Stimulated activated CD4-positive, alpha-beta T cell treated with anti-CD3 and anti-CD28 coated beads, Interleukin-4, amount 100 ng/mL, for 24 hours (primary cell): ENCODE measurements around the gene ARL6.
"Not testable (repeated sequence)": the region's sequence is repeated elsewhere in the genome, so short reads cannot be mapped to it uniquely, and the experiment has no call there.

Experiments used
- DNase-seq: peaks from one replicate; pipeline ENCODE4 v3.0.0-alpha.2; 2020

Gene ARL6

DNA sequence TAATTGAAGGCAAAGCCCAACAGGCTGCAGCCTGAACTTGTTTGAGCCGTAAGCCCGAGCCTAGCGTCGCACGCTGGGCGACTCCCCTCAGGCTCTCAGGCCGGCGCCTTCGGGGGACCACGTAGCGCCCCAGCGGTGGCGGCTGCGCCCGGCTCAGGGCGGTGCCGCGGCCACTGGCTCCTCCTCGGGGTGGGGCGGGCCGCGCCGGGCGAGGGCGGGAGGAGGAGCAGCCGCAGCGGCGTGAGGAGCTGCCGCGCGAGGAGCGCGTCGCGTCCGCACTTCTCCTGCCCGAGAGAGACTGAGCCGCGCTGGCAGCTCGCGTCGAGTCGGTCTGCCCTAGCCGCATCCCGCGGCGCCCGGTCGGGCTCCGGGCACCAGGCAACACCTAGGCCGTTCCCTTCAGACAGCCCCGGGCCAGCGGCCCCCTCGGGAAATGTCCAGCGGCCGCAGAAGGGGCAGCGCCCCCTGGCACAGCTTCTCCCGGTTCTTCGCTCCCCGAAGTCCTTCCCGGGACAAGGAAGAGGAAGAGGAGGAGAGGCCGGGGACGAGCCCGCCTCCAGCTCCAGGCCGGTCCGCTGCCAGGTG lies 57.3 kb downstream of the ARL6 start, which contains the start of gene CRYBG3:
Gene CRYBG3, plus strand, starts transcription at position 238 of the 585 bp plus-strand sequence. Its CDS starts 196 bp downstream, at position 434.
- peak; percentile 82 for DNase-seq

DNA sequence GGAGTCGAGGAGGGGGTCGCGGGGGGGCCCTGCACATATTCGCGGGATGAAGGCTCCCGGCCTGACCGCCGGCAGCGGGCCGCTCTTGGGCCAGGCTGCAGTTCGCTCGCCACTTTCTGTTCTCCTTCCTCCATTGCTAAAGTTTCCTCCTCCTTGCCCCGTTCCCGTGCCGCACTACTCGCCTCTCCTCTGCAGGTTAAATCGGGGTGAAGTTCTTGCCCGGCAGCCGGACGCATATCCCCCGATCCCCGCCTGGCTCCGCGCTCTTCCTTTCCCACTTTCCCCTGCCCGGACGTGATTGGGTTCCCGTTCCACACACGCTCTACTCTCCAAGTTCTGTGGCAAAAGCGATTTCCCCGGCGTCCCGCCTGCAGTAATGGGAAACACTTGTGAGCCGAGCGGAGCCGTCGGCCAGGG lies 57.8 kb downstream of the ARL6 start:
- peak; percentile 5 for DNase-seq

DNA sequence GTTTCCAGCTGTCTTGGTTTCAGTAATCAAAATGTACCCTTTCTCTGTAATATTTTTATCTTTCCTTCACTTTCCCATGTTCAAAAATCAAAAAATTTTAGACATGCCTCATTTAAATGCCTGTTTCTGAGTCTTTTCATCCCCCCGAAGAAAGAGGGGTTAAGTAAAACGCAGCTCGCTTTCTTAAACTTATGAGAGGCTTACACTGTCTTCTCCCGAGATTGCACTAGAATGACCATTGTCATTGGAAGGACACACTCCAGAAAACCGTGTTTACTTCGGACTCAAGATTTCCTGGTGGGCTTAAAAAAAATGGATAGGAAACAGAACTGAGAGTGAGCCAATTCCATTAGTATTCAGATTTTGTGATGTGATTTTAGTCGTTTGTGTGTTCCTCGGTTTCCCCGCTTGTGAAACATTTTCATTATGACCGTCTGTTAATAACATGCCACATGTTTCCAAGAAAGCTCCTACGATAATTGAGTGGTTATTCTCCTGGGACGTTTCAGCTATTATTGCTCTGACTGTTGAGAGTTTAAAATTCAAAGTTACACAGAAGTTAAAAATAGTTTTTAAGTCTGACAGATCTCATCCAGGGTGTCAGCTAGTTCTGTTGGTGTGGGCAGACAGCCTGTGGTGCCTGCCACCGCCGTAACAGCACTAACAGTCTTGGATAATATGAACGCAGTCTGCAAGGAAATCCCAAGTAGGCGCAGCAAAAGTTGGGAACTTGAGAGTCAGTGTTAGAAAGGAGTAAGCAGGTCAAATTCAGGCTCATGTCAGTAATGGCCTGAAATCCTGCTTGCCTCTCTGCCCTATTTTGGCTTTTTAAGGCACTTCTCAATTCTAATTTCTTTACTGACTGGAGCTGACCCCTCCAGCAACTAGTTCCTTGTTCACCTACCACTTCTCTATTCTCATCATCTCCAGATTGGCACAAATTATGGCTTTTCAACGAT lies 58.8 kb downstream of the ARL6 start:
- no peak for DNase-seq

DNA sequence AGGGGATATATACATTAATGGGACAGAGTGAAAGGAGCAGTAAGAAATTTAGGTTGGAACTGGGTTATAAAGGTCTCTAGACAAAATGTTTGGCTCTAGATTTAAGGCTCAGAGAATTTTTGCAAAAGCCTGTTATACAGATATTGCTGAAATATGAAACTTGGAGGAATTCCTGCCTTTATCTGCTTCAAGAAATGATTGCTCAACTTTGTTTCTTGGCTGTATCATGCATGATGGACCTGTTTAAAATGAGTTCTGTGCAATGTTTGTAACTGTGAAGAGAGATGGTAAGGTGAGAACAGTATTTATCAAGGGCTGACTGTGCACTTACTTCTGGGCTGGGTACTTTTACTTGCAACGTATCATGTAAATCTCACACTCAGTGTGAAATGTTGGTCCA lies 60.5 kb downstream of the ARL6 start:
- DNase-seq = no peak

DNA sequence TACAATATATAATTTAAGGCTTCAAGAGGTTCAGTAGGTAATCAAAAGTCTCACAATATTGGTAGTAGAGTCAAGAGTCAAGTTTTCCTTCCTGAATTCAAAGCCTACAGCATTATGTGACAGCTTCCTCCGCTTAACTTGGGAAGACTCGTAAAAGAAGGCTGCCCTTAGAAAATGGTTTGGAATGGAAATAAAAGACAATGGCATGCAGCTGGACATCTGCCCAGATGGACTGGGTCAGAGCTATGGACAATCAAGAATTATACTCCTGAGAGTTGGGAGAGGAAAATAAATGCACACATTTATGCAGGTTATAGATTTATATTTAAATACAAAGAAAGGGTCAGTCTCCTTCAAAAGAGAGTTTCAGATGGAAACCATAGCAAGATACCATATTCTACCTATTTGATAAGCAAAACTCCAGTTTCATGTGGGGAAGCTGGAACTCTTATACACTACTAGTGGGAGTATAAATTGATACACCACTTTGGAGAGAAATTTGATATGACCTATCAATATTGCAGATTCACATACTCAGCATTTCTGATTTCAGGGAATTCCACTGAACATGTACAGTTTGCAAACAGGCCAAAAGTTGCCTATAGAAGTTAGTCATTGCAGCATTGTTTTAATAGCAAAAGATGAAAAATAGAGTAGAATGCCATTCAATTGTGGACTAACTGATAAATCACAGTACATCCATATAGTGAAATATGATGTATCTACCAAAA lies 63.3 kb downstream of the ARL6 start:
- DNase-seq = no peak

DNA sequence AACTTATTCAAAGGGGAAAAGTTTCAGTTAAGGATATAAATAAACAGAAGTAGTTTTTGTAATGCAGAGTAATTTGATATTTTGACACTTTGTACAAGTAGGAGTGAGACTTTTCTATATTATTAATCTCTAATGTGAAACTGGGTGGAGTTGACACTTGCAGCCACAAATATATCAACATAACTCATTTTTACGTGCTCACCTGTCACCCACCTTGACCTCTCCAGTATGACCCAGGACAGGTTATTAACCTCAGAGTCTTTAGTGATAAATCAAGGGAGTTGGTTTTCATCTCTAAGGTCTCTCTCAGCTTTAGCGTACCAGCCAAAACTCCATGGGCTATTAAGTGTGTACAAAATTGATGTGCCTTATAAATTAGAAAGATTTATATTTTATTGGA lies 64.6 kb downstream of the ARL6 start:
- DNase-seq = no peak

DNA sequence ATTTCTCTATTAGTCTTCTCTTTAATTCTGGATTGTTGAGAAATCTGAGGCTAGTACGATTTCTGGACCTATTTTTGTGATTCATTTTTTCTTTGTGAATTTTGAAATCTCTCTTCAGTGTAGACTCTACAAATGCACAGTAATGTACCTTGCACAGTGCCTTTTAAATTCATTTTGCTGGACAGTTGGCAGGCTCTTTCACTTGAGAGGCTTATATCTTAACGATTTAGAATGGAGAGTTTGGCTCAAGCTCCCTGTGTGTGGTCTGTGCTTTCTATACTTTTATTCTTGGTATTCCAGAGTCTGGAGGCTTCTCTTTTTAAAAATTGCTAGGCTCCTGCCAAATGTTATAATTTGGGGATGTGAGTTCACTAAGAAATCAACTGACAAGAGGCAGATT lies 66.1 kb downstream of the ARL6 start:
- no peak for DNase-seq

DNA sequence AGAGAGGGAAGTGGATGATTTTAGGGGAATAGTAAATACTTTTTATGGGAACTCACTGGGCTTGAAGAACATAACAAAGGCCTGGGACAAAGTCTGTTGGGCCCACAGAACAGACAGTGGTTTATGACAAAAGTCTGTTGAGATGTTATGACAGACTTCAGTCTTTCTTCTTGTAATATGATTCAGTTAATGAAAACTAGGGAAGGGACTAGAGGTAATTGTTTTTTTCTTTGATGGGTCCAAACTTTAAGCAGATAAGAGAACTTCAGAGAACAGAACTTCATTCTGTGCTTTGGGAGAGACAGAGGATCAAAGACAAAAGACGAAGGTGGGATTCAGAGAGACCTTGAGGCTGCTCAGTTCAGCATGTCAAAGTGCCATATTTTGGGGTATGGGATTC lies 66.6 kb downstream of the ARL6 start:
- DNase-seq = no peak

DNA sequence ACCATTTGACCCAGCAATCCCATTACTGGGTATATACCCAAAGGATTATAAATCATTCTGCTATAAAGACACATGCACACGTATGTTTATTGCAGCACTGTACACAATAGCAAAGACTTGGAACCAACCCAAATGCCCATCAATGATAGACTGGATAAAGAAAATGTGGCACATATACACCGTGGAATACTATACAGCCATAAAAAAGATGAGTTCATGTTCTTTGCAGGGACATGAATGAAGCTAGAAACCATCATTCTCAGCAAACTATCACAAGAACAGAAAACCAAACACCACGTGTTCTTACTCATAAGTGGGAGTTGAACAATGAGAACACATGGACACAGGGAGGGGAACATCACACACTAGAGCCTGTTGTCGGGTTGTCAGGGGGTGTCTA lies 68.6 kb downstream of the ARL6 start:
- not testable (repeated sequence) for DNase-seq

DNA sequence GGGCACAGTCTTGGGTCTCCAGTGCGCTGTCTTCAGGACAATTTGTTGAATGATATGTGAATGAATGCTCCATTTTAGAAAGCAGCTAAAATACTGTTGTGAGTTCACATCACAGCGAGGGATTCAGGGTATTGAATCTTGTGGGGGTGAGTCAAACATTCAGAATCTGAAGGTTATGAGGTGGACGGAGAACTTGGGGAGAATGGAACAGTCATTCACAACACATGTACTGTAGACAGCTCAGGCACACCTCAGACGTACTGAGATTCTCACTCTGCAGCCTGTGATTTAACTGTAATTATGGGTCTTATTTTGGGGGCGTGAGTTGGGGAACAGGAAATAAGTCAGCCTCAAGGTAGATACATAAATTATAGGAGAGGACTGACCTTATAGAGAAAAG lies 71.2 kb downstream of the ARL6 start:
- DNase-seq = no peak

DNA sequence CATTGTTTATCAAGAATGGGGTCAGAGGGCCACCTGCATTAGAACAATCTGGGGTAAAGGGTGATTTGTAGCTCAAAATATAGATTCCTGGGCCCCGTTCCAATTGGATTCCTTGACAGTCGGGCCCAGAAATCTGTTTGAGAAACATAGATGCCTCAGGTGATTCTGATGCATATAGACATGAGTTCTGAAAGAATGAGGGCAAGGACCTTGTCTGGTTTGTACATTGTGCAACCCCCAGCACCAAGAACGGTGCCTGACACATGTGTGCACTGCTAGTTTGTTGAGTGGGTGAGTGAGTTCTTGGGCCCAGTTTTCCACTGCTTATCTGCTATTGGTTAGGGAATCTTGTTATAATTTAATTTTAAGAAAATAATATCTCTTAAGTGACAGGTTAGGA lies 73.8 kb downstream of the ARL6 start:
- DNase-seq = no peak

DNA sequence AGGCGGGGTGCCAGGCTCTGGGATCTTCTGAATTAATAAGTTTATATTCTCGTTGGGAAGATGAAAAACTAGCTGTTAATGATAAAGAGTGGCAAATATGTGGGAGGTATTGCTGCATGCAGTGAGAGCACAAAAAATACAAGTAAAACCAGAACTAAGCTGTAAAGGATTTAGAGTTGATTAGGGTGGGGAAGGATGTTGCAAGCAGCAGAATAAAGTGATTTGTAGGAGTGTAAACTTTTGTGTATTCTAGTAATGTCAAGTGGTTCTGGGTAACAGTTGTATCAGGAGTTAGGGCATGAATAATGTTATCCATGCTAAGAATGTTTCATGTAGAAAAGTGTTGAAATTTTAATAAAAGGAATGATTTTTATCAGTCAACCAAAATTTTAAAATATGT lies 75.4 kb downstream of the ARL6 start:
- no peak for DNase-seq

DNA sequence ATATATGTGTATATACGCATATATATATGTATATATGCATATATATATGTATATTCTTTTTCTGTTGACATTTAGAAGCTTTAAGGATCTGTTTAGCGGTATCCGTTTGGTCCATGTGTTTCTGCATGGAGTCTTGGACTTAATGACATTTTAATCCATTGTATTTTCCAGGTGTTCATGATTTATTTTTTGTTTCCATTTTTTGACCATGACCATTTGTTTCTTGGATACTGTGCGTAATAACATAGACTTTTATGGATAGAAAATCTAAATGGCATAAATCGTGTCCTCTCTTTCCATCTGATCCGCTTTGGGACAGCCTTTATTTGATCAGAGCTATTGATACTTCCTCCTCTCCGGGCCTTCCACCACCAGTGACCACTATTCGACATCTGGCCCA lies 76.7 kb downstream of the ARL6 start:
- no peak for DNase-seq

DNA sequence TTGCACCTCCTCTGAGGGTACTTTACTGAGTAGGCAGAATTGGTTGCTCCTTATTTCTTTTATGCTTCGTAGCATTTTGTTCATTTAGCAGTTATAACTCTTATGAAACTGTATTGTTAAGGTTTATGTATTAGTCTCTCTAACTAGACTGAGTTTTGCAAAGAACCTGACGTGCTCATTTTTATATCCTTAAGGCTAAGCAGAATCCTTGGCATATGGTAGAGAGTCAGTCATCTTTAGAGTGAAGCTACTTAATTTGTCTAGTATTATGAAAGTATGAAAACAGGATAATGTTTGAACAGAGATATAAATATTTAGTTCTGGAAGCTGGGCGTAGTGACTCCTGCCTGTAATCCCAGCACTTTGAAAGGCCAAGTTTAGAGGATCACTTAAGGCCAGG lies 77.4 kb downstream of the ARL6 start:
- no peak for DNase-seq

DNA sequence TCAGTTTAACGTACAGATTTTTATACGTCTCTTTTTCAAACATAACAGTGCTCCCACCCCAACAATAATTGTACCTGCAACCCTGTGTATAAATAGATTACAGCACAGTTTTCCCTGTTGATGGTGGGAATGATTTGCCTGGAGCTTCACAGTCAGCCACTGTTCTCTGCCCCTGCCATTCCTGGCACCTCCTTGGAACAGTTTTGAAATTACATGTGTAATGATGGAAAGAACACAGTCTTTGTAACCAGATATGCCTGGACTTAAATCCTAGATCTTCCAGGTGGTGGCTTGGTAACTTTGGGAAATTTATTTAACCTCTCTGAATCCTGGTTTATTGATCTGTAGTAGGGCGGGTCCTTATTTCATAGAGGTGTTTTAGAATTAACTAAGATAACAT lies 84.2 kb downstream of the ARL6 start:
- no peak for DNase-seq
